ENCODE results near the gene CTR9.
"Not testable (repeated sequence)": the region's sequence is repeated elsewhere in the genome, so short reads cannot be mapped to it uniquely, and the experiment has no call there.

Gene CTR9

DNA sequence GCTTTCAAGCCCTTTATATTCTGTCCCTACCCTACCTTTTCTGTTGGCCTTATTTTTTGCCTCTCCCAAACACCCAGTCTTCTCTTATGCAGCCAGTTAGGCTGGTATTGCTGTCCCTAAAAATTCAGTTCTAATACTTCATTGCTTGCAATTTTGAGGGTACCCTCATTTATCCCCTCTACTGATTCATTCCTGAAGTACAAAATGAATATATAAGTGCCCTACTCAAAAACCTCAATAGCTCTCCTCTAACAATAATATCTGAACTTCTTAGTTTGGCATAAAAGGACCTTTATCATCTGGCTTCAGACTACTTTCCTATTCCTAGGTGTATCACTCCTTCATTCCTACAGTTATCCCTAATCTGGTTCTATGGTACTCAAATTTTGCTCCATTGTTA lies 62.9 kb downstream of the CTR9 start:
- DNase-seq (ENCODE audit: low read depth in 1 of 2, low spot score in 1 of 2), result no peak

DNA sequence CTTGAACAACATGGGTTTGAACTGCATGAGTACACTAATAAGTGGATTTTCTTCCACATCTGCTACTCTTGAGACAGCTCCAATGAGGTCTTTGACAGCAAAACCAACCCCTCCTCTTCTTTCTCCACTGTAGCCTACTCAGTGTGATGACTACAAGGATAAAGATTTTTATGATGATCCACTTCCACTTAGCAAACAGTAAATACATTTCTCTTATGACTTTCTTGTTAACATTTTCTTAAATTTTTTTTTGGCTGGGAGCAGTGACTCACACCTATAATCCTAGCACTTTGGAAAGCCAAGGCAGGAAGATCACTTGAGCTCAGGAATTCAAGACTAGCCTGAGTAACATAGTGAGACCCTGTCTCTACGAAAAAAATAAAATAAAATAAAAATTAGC lies 67.5 kb downstream of the CTR9 start:
- DNase-seq (ENCODE audit: low read depth in 1 of 2, low spot score in 1 of 2), result no peak

DNA sequence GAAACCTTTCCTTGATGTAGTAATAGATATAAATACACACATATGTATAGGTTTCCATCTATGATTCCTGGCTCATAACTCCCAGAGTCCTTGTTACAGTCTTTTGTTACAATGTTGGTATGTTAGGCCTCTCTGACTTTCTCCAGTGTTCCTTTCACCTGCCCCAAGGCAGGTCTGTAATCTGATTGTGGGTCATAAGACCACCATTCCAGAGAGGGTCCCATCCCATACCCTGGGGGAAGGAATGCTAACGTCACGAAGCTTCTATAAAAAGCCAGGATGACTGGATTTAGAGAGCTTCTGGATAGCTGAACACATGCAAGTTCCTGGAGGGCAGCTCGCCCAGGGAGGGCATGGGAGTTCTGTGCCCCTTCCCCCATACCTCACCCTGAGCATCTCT lies 71.4 kb downstream of the CTR9 start:
- DNase-seq (ENCODE audit: low read depth in 1 of 2, low spot score in 1 of 2), result not testable (repeated sequence)

DNA sequence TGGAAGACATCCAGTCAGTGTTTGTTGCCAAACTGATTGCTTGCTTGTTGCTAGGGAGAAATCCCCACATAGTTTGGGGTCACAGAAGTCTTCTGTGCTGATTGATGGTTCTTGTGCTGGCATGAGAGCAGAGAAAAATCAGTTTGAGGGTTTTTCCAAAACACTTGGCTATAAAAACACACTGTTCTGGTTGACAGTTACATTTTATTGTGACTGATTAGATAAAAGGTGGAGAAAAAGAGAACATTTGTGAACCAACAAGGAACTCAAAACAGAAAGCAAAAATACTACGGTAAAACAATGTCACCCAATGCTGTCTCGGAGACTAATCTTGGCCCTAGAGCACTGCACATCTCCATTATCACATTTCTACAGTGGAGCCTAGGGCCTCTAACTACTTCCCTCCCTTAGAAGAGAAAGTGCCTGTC lies 72.1 kb downstream of the CTR9 start:
- DNase-seq (ENCODE audit: low read depth in 1 of 2, low spot score in 1 of 2), result no peak

DNA sequence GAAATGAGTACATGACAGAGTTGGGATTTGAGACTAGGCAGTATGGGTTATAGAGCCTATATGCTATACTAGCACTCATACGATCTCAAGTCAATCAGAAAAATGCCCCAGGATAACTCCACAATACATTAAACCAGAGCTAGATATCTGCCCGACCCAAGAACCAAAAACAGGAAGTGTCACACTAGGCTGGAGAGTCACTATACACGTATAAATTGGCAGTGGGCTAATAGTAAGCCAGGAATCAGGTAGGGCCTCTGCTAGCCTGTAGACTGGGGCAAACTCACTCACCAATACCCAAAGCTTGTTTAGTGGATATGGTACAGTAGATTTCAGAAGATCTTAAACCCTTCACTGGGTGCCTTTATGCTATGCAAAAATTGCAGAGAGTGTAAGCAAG lies 73.8 kb downstream of the CTR9 start:
- DNase-seq (ENCODE audit: low read depth in 1 of 2, low spot score in 1 of 2), result no peak

DNA sequence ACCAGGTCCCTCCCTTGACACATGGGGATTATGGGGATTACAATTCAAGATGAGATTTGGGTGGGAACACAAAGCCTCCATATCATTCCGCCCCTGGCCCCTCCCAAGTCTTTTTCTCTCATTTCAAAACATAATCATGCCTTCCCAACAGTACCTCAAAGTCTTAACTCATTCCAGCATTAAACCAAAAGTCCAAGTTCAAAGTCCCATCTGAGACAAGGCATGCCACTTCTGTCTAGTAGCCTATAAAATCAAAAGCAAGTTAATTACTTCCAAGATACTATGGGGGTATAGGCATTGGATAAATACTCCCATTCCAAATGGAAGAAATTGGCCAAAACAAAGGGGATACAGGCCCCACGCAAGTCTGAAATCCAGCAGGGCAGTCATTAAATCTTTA lies 77.4 kb downstream of the CTR9 start:
- DNase-seq (ENCODE audit: low read depth in 1 of 2, low spot score in 1 of 2), result no peak

DNA sequence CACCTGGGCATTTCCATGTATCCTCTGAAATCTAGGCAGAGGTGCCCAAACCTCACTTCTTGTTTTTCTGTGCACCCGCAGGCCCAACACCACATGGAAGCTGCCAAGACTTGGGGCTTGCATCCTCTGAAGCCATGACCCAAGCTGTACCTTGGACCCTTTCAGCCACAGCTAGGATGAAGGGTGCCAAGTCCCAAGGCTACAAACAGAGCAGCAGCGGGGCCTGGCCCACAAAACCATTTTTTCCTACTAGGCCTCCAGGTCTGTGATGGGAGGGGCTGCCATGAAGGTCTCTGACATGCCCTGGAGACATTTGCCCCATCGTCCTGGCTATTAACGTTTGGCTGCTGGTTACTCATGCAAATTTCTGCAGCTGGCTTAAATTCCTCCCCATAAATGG lies 78.1 kb downstream of the CTR9 start:
- no peak for DNase-seq (ENCODE audit: low read depth in 1 of 2, low spot score in 1 of 2)
